Renal cortical epithelial cell (primary cell): ENCODE measurements around the gene PDE4A. TPM values are rescaled to one million over a fixed set of nuclear protein-coding genes. Genes with fewer than 3 reads are reported as not detected.
"Not testable (repeated sequence)": the region's sequence is repeated elsewhere in the genome, so short reads cannot be mapped to it uniquely, and the experiment has no call there.

Source experiments
- DNase-seq: peaks from one replicate; pipeline ENCODE4 v3.0.0-alpha.2; 2011; ENCODE audit warnings: low read depth
- total RNA-seq: library from RNA; depleted of rRNA; stranded (reverse); fragments of >200 nt; gene quantifications from 2 replicates; pipeline ENCODE4 v1.2.3, GENCODE V29; 2014

PDE4A gene
- total RNA-seq, 1 donor from 2014 or later = 8.7 TPM

DNA sequence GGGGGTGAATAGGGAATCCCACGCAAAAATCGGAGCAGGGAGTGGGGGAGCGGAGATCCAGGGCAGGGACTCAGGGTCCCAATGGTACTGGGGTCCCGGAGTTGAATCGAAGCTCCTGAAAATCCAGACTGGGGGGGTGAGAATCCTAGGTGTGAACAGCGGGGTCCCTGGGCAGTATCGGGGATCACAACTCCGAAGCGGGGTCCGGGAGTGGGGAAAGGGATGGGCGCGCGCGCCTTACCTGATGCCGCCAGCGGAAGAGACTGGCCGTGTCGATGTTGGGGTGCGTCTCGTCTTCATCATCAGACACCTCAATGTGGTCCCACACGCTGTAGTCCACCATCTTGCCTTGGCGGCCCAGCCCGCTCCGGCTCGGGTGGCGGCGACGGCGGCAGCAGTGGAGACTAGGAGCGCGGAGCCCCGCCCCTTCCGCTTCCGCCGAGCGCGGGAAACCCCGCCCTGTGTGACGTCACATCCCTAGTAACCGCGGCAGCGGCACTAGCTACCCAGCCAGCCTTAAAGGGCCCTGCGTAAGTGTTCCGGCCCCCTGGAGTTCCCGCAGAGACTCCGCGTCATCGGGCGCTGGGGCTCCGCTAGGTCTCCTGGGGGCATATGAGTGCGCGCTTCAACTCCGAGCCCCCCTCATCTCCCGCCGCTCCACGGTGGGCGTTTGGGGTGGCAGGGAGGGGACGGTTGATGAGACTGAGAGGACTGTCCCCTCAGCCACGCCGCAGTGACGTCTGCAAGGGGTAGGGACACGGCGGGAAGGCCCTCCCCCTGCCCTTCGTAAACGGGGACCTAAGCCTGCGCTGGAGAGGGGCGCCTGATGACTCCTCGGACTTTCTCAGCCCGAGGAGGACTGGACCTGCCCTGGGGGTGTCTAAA, 17.0 kb upstream of the PDE4A start, which contains the start of gene CDC37:
Gene CDC37 (minus strand): TSS at position 406 of the 885 bp plus-strand sequence. CDS start 63 bp downstream, at position 343.
- DNase-seq = peak; percentile 86

DNA sequence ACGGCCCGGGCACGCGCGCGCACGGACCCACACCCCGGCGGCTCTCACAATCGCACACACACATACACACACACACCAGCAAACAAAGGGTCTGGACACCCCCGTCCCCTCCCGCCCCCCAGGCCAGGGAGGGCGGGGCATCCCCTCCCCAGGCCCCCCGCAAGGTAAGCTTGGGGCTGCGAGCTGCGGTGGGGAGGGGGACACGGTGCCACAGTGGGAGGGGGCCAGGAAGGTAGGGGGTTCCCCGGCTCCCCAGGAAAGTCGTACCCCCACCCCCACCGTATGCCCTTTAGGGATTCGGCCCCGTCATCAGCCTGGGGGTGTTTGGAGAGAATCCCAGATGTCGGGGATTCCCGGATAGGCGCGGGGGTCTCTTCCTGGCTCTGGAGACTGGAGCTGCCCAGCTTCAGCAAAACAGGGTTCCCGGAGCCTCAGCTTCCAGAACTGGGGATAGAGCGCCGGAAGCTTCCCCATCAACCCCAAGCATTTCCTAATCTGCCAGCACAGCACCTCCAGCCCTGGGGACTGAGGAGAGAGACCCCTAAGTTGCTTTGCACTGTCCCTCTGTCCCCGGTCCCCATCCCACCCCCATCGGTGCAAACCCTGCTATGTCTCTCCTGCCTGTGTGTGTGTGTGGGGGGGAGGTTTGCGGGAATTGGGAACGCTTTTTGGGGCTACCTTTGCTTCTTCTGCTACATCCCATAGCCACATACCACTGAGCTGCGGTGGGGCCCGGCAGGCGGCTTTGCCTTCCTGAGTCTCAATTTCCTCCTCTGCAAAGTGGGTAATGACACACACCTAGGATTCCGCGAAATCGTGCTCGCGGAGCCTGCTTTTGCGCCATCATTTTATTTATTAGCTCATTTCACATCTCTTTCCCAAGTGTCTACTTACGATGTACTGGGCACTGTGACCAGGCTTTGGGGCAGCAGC, 15.2 kb upstream of the PDE4A start:
- DNase-seq = no peak

DNA sequence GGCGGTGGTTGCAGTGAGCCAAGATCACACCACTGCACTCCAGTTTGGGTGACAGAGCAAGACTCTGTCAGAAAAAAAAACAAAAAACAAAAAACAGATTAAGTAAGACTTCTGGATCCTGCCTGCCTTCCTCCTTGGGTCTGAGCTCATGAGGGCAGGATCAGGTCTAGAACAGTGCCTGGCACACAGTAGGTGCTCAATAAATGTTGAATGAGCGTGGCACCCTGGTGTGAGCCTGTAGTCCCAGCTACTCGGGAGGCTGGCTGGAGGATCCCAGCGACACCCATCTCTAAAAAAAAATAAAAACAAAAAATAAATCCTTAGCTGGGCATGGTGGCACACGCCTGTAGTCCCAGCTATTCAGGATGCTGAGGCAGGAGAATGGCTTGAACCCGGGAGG, 14.1 kb upstream of the PDE4A start:
- no peak for DNase-seq

GRCh38 chr19:10407096-10407495, 13.2 kb upstream of the PDE4A start:
- no peak for DNase-seq

DNA sequence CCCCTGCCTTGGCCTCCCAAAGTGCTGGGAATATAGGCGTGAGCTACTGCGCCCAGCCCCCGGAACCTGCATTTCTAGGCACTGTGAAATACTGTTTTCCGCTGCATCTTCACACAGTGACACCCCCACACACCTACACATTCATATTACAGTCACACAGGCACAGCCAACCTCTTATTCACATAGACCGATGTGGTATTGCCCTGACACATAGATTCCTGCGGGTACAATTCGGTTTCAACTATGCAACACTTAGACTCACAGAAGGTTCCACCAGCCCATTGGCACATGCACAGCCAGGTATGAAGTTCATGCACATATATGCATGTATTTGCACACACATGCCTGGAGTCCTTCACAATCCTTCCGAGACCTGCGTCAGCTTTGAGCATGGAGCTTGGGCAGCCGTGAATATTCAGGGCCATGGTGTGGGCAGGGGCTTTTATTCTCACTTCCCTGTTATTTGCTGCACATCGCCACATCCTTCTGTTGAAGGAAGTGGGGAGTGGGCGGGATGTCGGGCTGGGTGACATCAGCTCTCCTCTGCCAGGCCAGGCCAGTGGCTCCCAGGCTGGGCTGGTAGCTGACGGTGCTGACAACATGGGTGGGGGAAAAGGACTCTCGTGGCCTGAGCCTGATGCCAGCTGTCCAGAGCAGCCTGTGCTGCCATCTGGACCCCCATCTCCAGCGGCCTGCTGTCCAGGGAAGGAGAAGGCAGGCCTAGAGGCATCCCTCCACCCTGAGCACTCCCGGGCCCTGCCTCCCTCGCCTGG, 11.6 kb upstream of the PDE4A start:
- DNase-seq = no peak

DNA sequence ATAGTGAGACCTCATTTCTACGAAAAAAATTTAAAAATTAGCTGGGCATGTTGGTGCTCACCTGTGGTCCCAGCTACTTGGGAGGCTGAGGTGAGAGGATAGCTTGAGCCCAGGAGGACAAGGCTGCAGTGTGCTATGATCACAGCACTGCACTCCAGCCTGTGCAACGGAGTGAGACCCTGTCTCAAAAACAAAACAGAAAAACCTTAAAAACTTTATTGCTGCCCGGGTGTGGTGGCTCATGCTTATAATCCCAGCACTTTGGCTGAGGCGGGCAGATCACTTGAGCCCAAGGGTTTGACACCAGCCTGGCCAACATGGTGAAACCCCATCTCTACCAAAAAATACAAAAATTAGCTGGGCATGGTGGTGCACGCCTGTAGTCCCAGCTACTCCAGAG, 9.1 kb upstream of the PDE4A start:
- DNase-seq = not testable (repeated sequence)

DNA sequence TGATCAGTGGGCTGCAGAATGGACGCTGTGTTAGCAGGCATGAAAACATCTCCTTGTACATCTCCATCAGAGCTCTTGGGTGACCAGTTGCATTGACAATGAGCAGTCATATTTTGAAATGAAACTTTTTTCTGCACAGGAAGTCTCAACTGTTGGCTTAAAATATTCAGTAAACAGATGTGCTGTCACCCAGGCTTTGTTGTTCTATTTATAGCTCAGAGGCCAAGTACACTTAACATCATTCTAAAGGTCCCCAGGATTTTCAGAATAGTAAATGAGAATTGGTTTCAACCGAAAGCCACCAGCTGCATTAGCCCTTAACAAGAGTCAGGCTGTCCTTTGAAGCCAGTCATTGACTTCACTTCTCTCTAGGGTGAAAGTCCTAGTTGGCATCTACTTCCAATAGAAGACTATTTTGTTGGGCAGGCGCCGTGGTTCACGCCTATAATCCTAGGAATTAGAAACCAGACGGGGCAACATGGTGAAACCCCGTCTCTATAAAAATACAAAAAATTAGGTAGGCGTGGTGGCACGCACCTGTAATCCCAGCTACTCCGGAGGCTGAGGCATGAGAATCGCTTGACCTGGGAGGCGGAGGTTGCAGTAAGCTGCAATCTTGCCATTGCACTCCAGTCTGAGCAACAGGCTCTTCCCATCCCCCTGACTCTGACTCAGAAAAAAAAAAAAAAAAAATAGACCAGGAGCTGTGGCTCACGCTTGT, 7.9 kb upstream of the PDE4A start:
- no peak for DNase-seq

GRCh38 chr19:10416083-10416379, 4.3 kb upstream of the PDE4A start:
- DNase-seq = no peak

GRCh38 chr19:10416380-10417257, 3.7 kb upstream of the PDE4A start:
- DNase-seq = peak; percentile 48

DNA sequence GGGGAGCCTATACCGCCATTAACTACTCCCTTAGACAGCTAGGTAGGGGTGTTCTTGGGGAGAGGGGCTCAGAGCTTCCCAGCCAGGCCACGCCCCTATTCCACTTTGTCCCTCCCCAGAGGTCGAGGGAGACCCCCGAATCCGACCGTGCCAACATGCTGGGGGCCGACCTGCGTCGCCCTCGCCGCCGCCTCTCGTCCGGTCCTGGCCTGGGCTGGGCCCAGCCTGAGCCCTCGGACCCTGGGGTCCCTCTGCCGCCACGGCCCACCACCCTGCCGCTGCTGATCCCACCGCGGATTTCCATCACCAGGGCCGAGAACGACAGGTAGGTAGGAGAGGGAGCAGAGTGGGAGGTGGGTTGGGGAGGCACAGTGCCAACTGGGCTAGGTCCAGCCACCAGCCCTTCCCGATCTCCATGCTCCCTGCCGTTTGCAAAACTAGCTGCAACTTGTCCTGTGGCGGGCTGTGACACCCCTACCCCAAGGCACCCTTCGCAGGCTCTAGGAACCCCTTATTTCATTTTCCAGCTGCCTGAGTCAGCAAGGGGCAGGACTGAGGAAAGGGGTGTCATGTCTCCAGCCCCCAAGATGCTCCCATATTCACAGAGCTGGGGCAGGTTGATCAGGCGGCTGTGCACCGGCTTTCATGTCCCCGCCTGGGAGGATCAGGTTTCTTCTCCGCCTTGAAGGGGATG, 2.6 kb upstream of the PDE4A start:
- DNase-seq = no peak

DNA sequence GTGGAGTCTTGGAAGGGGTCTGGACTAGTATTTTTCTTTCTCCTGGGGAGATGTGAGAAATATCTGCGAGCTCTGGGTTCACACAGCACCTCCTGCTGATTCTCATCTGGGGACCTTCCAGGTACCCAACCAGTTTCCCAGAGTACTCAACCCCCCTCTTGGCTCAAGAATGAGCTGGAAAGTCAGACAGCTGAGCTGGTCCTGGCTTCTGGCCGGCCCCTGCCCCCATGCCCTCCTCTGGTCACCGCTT, 2.2 kb upstream of the PDE4A start:
- DNase-seq = no peak

DNA sequence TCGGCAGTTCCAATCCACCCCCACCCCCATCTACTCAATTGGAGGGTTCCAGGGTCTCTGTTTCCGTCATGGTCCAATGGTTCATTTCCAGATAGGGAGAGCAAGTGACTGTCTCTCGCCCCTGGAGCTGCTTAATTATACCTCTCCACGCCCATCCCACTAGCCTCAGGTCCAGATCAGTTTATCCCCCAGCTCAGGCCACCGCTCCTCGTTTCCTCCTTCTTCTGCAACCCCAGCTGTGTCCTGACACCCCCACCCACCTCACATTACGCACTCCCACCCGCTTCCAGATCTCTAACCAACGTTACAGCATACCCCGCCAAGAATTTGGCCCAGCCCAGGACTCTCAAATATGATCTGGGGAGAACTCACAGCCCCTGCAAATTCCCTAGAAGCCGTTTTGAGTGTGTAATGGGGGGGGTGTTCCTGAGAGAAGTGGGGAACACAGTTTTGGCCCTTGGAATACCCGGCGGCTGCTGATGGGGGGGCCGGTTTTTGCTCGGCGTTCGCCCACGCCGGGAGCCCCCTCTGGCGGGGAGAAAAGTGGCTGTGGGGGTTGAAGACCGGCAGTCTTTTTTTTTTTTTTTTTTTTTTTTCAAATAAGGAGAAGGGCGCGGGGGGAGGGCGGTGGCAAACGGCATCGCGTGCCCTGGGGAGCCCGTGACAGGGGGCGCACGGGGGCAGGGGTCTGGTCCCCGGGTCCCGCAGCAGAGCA, 1.7 kb upstream of the PDE4A start:
- DNase-seq = no peak

DNA sequence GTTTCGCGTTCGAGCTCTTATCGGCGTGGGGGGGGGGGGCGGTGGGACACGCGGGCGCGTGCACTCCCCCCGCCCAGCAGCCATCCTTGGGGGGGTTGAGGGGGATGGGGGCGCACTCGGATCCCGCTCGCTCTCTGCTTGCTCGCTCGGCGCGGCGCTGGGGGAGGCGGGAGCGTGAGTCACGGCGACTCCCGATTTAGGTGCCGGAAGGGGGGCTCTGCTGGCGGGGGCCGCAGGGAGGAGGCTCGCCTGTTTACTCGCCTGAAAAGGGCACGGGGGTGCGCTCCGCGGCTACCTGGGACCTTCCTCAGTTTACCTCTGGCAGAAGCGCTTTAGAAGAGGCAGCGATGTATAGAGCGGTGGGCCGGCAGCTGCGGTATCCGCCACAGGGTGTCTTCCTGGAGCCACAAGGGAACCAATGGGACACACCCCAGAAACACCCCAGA, 1.1 kb upstream of the PDE4A start:
- DNase-seq = no peak

DNA sequence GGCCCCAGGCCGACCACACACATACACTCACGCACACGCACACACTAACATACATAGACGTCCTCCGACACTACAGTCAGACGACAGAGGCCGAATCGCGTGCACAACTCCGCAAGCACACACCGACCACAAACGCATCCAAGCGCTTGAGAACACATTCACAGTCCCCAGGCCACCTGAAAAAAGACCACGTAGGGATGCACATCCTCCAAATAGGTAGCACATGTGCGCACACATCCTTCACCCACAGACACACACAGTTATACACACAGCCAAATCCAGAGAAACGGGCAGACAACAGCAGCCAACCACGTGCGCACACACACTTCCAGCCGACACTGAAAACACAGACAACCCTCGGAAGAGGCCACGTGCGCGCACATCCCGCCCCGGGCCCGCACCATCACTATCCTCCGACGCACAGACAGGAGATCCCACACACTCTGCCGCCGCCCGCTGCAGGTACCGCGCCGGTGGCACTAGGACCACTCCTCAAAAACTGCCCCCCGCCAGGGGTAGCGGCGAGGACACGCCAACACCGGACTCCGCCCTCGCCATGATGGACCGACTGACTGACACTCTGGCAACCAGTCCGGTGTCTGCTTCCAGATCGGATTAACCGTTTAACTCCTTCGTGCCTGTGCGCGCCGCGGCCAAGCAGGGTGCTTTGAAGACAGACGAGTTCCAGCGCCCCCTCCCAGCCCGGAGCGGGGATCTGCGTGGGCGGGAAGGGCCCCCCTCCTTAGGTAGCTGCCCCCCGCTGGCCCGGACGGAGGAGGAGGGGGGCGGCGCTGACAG, 493 bp upstream of the PDE4A start:
- no peak for DNase-seq

- no peak for DNase-seq
These were observed 1.1 kb downstream of the PDE4A start for GRCh38 chr19:10421240-10422045.

DNA sequence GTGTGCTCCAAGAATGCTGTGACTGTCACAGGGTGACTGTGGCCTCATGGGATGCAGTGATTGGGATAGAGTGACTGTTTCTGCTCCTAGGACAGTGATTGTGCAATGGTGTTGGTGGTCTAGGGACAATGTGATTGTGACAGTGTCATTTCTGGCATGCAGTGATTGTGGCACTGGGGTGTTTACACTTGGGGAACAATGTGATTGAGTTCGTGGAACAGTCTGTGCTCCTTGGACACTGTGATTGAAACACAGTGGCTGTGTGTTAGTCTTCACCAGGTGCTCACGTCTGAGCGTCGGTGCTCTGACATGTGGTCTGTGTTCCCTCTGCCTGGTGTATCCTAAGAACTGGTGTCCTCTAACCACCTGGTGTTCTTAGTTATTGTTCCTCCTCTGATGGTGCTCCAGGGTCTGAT, 1.7 kb downstream of the PDE4A start:
- DNase-seq = no peak

DNA sequence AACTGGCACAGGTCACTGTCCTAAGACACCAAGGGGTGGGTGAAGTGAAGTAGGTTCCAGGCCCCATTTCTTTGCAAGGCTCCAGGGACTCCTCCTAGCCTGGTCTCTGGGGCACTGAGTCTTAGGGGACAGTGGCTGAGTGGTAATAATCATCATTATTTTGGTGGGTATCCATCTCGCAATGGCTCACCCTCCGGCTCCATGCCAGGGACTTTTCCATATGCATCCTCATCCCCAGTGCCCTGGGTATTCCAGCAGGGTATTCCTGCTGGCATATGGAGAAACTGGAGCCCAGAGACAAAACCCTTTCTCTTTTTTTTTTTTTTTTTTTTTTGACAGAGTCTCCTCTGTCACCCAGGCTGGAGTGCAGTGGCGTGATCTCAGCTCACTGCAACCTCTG, 2.5 kb downstream of the PDE4A start:
- DNase-seq = no peak
